D721Med (cell line): Measurements from ENCODE around the gene HMOX2.

Source experiments
- DNase-seq: peaks from one replicate; pipeline ENCODE4 v3.0.0; 2011; ENCODE audit warnings: low spot score; ENCODE audit not compliant: insufficient read length
- FAIRE-seq: peaks from 2 replicates; lab custom pipeline; 2011; peaks lifted over from hg19 to GRCh38; lab: Jason Lieb, UNC
- TF ChIP-seq, protein P1 (sequence below): IDR thresholded peaks from 2 replicates; pipeline ENCODE4 v1.5.1; 2012; ENCODE audit warnings: mild to moderate bottlenecking, control low read depth; ENCODE audit not compliant: insufficient read depth; ENCODE audit errors: missing control alignments

HMOX2 gene

DNA sequence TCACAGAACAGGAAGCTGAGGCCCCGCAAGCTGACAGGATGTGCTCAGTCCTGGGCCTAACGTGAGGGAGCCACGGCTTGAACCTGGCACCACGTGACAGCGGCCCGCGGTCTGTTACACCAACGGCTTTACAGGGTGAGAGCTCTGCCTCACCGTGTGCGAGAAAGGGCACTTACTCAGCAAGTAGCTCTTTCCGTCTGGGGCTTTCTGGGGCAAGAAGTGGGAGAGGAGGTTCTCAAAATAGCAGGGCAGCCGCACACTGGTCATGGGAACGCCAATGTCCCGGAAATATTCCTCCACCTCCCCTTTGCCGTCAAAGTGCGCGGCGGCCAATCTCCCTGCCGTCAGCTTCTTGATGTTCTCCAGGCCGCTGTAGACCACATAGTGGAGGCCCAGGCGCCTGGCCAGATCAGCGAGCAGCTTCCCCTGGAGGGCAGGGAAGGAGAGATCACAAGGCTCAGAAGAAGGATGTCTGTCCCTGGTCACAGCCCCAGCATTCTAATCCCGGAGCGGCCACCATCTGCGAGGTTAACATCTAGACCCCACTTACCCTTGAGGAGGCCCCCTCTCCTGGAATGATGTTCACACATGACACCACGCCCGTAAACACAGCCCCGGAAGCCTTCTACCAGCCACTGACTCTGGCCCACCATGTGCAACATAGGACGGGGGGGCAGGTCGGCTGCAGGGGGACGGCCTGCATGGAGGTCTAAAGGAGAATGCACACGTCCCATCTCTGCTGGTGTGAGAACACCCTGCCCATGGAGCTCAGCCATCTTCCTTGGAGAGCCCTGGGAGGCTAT, 10.0 kb upstream of the HMOX2 start:
- DNase-seq, result no peak
- FAIRE-seq, result no peak
- TF ChIP-seq, protein P1, sequence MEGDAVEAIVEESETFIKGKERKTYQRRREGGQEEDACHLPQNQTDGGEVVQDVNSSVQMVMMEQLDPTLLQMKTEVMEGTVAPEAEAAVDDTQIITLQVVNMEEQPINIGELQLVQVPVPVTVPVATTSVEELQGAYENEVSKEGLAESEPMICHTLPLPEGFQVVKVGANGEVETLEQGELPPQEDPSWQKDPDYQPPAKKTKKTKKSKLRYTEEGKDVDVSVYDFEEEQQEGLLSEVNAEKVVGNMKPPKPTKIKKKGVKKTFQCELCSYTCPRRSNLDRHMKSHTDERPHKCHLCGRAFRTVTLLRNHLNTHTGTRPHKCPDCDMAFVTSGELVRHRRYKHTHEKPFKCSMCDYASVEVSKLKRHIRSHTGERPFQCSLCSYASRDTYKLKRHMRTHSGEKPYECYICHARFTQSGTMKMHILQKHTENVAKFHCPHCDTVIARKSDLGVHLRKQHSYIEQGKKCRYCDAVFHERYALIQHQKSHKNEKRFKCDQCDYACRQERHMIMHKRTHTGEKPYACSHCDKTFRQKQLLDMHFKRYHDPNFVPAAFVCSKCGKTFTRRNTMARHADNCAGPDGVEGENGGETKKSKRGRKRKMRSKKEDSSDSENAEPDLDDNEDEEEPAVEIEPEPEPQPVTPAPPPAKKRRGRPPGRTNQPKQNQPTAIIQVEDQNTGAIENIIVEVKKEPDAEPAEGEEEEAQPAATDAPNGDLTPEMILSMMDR, result no peak

DNA sequence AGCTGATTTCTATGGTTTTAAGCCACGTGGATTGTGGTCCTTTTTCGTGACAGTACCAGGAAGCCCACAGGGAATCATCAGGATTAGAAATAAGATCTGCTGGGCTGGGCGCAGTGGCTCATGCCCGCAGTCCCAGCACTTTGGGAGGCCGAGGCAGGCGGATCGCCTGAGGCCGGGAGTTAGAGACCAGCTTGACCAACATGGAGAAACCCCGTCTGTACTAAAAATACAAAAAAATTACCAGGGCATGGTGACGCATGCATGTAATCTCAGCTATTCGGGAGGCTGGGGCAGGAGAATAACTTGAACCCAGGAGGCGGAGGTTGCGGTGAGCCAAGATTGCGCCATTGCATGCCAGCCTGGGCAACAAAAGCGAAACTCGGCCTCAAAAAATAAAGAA, 8.3 kb upstream of the HMOX2 start:
- DNase-seq (no peak), FAIRE-seq (no peak)
- TF ChIP-seq, protein P1, result no peak

DNA sequence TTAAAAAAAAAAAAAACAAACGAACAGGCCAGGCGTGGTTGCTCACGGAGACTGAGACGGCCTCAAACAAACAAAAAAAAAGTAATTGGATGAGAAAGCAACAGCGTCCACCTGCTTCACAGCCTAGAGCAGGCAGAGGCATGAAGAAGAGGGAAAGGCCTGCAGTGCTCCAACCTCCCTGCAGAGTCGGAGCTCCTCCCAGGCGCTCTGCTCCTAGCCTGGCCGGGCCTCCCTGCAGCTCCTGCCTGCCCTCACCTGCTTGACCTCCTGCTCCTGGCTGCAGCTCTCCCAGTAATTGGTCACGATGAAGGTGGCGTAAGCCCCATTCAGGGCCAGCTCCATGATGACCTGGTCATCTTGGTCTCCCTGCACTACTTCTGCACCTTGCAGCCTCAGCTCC, 7.2 kb upstream of the HMOX2 start:
- TF ChIP-seq, protein P1, result no peak
- FAIRE-seq (no peak), DNase-seq (no peak)

DNA sequence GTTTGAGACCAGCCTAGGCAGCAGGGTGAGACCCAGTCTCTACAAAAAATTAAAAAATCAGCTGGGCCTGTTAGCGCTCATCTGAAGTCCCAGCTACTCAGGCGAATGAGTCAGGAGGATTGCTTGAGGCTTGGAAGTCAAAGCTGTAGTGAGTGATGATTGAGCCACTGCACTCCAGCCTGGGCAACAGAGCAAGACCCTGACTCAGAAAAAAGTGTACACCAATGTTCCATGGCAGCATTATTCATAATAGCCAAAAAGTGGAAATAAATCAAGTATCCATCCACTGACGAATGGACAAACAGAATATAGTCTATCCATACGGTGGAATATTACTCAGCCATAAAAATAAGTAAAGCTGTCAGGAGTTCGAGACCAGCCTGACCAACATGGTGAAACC, 4.3 kb upstream of the HMOX2 start:
- no peak for FAIRE-seq
- no peak for DNase-seq
- TF ChIP-seq, protein P1, result no peak

DNA sequence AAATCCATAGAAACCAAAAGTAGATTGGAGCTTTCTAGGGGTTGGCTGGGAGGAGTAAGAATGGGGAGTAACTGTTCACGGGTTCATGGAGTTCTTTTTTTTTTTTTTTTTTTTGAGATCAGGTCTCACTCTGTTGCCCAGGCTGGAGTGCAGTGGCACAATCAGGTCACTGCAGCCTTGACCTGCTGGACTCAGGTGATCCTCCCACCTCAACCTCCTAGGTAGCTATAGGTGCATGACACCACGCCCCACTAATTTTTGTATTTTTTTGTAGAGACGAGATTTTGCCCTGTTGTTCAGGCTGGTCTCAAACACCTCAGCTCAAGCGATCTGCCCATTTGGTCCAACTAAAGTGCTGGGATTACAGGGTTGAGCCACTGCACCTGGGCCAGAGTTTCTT, 3.3 kb upstream of the HMOX2 start:
- FAIRE-seq, result no peak

DNA sequence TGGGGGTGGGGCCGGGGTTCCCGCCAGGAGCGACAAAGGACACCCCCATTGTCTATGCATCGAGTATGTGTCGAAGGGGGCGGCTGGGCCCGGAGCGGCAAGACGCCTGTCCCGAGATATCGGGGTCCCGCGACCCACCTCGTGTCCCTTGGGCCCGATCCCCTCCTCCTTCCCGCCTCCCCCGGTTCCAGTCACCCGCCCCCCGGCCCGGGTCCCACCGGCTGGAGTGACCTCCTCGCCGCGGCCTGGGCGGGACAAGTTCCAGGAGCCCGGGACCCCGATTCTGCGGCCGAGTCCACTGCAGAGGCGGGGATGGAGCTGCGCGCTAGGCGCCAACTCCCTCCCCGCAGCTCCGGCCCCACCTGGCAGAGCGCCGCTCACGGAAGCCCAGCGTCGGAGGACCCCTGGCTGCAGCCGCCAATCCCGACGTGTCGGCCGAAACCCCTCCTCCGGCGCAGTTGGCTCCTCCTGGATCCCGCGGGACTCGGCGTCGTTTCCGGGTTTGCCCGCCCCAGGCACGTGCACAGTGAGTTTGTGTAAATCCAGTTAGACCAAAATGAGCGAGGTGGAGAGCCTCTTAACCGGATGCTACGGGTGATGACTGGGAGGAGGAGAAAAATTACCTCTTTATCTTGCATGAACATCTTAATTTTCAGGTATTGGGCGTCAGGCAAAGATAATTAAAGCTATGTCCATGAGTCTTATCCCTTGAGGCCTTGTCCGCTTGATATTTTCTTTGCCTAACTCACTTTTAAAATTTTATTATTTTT, 1.8 kb upstream of the HMOX2 start, which contains the start of gene NMRAL1:
Gene NMRAL1 (minus strand): TSS at position 434 of the 770 bp plus-strand sequence. CDS start 493 bp downstream, outside the sequence.
- no peak for FAIRE-seq
- TF ChIP-seq, protein P1, result no peak
- DNase-seq, result no peak

More for the DNA sequence above, 3.3 kb upstream of the HMOX2 start:
- DNase-seq, result no peak
- TF ChIP-seq, protein P1, result no peak
